GM12872 (cell line): ENCODE data around the gene RPH3AL.

Source experiments
- TF ChIP-seq, protein P1 (sequence below): IDR thresholded peaks from 3 replicates; pipeline ENCODE4 v1.5.1; 2011; ENCODE audit warnings: low read depth, mild to moderate bottlenecking, low read length, moderate library complexity; ENCODE audit not compliant: insufficient read depth

RPH3AL gene

GRCh38 chr17:376936-377863 is 24.6 kb upstream of the RPH3AL start:
- TF ChIP-seq, protein P1, sequence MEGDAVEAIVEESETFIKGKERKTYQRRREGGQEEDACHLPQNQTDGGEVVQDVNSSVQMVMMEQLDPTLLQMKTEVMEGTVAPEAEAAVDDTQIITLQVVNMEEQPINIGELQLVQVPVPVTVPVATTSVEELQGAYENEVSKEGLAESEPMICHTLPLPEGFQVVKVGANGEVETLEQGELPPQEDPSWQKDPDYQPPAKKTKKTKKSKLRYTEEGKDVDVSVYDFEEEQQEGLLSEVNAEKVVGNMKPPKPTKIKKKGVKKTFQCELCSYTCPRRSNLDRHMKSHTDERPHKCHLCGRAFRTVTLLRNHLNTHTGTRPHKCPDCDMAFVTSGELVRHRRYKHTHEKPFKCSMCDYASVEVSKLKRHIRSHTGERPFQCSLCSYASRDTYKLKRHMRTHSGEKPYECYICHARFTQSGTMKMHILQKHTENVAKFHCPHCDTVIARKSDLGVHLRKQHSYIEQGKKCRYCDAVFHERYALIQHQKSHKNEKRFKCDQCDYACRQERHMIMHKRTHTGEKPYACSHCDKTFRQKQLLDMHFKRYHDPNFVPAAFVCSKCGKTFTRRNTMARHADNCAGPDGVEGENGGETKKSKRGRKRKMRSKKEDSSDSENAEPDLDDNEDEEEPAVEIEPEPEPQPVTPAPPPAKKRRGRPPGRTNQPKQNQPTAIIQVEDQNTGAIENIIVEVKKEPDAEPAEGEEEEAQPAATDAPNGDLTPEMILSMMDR: no peak

DNA sequence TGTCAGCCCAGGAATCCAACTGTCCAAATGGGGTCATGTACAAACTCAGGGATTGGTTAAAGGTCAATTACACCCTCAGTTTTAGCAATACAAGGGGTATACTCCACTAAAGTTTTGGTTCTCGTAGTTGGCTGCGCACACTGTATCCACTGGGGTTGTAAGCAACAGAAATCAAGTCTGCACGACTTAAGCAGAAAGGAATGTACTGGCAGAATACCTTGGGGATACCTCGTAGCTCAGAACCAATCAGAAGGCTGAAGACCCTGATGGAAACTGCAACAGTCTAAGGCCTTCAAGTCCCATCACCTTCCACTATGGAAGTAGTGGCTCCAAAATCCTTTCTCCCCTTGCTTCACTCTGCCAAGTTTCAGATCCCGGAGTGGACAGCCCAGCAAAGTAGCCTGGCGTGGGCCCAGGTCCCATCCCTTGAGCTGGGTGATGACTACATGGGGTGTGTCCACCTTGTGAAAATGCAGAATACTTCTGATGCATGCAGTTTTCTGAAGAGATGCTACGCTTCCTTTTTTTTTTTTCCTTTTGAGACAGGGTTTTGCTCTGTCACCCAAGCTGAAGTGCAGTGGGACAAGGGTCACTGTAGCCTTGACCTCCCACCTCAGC is 21.1 kb upstream of the RPH3AL start:
- TF ChIP-seq, protein P1: no peak

- TF ChIP-seq, protein P1: no peak
Observed at GRCh38 chr17:372157-373152, 19.8 kb upstream of the RPH3AL start.

DNA sequence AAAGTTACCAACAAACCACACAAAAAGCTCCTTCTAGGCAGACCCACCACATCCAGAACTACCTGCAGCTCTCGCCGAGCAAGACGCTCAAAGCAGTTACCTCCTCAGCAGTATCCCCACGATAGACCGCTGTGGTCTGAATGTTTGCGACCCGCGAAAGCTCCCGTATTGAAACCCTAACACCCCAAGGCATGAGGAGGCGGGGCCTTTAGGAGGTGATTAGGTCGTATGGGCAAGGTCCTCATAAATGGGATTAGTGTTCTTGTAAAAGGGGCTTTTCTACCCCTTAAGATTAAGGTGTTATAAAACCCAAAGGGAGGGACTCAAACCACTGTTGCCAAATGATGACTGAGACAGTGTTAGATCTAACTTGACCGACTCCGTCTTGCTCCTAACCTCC is 19.0 kb upstream of the RPH3AL start:
- TF ChIP-seq, protein P1: no peak

DNA sequence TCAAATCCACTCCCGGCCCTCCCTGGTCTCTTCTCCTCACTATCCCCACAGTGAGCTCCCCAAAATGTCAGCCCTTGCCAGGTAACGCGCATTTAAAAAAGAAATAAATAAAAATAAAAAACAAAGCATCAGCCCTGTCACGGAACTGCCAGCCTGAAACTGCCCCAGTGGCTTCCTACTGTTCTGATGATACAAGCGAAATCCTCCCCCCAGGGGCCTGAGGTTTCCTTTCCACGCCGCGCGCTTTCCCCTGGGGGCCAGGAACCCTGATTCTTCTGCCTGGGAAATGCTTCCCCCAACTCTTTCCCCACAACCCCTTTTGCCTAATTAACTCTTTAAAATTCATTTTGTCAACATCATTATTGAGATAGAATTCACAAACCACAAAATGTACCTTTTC is 12.2 kb upstream of the RPH3AL start:
- TF ChIP-seq, protein P1: no peak

DNA sequence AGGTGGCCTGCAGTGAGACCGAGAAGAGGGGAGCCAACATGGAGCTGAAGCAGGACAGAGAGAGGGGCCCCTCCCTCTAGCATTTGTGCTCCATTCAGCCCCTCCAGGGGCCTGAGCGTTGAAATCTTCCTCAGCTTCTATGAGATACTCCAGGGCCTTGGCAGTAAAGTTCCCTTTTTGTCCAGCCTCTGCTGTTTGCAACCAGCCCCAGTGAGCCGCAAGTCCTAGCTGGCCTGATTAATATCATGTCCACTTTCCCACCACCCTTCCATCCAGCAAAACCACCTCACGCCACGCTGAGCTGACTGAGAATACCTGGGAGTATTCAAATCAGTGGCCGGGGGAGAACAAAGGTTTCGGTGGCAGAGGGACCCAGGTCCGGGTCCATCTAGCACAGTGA is 11.7 kb upstream of the RPH3AL start:
- TF ChIP-seq, protein P1: no peak
